SK-N-SH (cell line): ENCODE measurements around the gene MED15. TPM values are rescaled to one million over a fixed set of nuclear protein-coding genes. Genes with fewer than 3 reads are reported as not detected.

Source experiments
- CHD2 ChIP-seq: fragments of 150-350 bp; IDR thresholded peaks from 2 replicates; pipeline ENCODE4 v1.6.1; 2018; ENCODE audit warnings: low read length; ENCODE audit not compliant: partially characterized antibody
- CTCF ChIP-seq: fragments of 200-600 bp; sonication (generic); IDR thresholded peaks from 2 replicates; pipeline ENCODE4 v1.6.1; 2017; ENCODE audit warnings: antibody characterized with exemption, mild to moderate bottlenecking, moderate library complexity
- FOSL2 ChIP-seq: IDR thresholded peaks from 2 replicates; pipeline ENCODE4 v1.4.0; 2012; ENCODE audit warnings: low read depth, mild to moderate bottlenecking, moderate library complexity, borderline replicate concordance
- FOXJ3 ChIP-seq: sonication (generic); formaldehyde crosslinking; IDR thresholded peaks from 2 replicates; pipeline ENCODE4 v1.5.1; 2020; ENCODE audit warnings: mild to moderate bottlenecking, missing genetic modification reagents
- FOXM1 ChIP-seq: IDR thresholded peaks from 2 replicates; pipeline ENCODE4 v1.4.0; 2012; ENCODE audit warnings: low read depth, mild to moderate bottlenecking
- GATA2 ChIP-seq: sonication (generic); formaldehyde crosslinking; IDR thresholded peaks from 2 replicates; pipeline ENCODE4 v1.5.0; 2020; ENCODE audit warnings: mild to moderate bottlenecking, missing genetic modification reagents
- IRF3 ChIP-seq: fragments of 150-350 bp; IDR thresholded peaks from 2 replicates; pipeline ENCODE4 v1.6.1; 2016; ENCODE audit warnings: mild to moderate bottlenecking, low read depth, low read length
- MAX ChIP-seq: IDR thresholded peaks from 2 replicates; pipeline ENCODE4 v1.4.0; 2012; ENCODE audit warnings: low read depth
- POLR2AphosphoS5 ChIP-seq: IDR thresholded peaks from 2 replicates; pipeline ENCODE4 v1.6.1; 2012; ENCODE audit warnings: low read depth, low read length
- RAD21 ChIP-seq: IDR thresholded peaks from 2 replicates; pipeline ENCODE4 v1.6.1; 2012; ENCODE audit warnings: mild to moderate bottlenecking, low read length
- RCOR1 ChIP-seq: fragments of 150-350 bp; IDR thresholded peaks from 2 replicates; pipeline ENCODE4 v1.6.1; 2017; ENCODE audit warnings: antibody characterized with exemption, low read length
- REST ChIP-seq: IDR thresholded peaks from 2 replicates; pipeline ENCODE4 v1.6.1; 2012; ENCODE audit warnings: mild to moderate bottlenecking, low read depth, low read length, moderate library complexity
- TAF1 ChIP-seq: IDR thresholded peaks from 2 replicates; pipeline ENCODE4 v1.6.1; 2012; ENCODE audit warnings: low read depth, mild to moderate bottlenecking, low read length, moderate library complexity, borderline replicate concordance
- TCF12 ChIP-seq: IDR thresholded peaks from 2 replicates; pipeline ENCODE4 v1.4.0; 2012
- USF2 ChIP-seq: fragments of 150-350 bp; IDR thresholded peaks from 2 replicates; pipeline ENCODE4 v1.6.1; 2017; ENCODE audit warnings: antibody characterized with exemption, low read length, low read depth, borderline replicate concordance
- YY1 ChIP-seq: IDR thresholded peaks from 2 replicates; pipeline ENCODE4 v1.4.0; 2012; ENCODE audit warnings: low read depth, mild to moderate bottlenecking
- ZBTB33 ChIP-seq: IDR thresholded peaks from 2 replicates; pipeline ENCODE4 v1.4.0; 2012; ENCODE audit warnings: low read depth, borderline replicate concordance
- polyA plus RNA-seq, 3 experiments: library from polyadenylated mRNA; depleted of rRNA; stranded (reverse); fragments of >200 nt; gene quantifications; 2 replicates each; pipeline ENCODE4 v1.2.3, GENCODE V29; 2012

The MED15 gene
- polyA plus RNA-seq, 1 of the 3 experiments (the other 2 are of a cell fraction) = 45.1 TPM

- TF ChIP-seq REST (no peak), FOXM1 (no peak), CTCF (peak; percentile 92), CHD2 (peak; percentile 54), FOXJ3 (CRISPR knock-in tag) (no peak), RAD21 (peak; percentile 67), POLR2AphosphoS5 (peak; percentile 33; the same call in 1 of the 2 replicates), FOSL2 (no peak), IRF3 (no peak), GATA2 (no peak), USF2 (peak; percentile 77), YY1 (no peak; the same call in 1 of the 2 replicates), MAX (peak; percentile 90), ZBTB33 (no peak), RCOR1 (peak; percentile 62), TAF1 (peak; percentile 59; the same call in 1 of the 2 replicates), TCF12 (no peak; the same call in 1 of the 2 replicates)
- TF ChIP-seq, all 33 proteins: peak for 13
These were observed 11.3 kb upstream of the MED15 start (continued) for GRCh38 chr22:20495861-20496681.
